Chondrocyte (in vitro differentiated cells): Measurements from ENCODE around the gene MINDY1. TPM values are rescaled to one million over a fixed set of nuclear protein-coding genes. Genes with fewer than 3 reads are reported as not detected.

Experiments
- DNase-seq: peaks from one replicate; pipeline ENCODE4 v3.0.0; 2021; ENCODE audit warnings: mixed read lengths, low spot score
- H3K27ac Mint-ChIP-seq: one replicate; pipeline ENCODE4 v1.8.0; 2021; ENCODE audit warnings: mild to moderate bottlenecking, moderate library complexity, mixed read lengths; ENCODE audit not compliant: unreplicated experiment
- H3K27me3 Mint-ChIP-seq: 2 replicates; pipeline ENCODE4 v1.8.0; 2021; ENCODE audit warnings: low read depth, mixed read lengths
- H3K36me3 Mint-ChIP-seq: 2 replicates; pipeline ENCODE4 v1.8.0; 2021; ENCODE audit warnings: low read depth, mixed read lengths
- H3K4me1 Mint-ChIP-seq: 2 replicates; pipeline ENCODE4 v1.8.0; 2021; ENCODE audit warnings: low read depth, mild to moderate bottlenecking, mixed read lengths
- H3K4me3 Mint-ChIP-seq: one replicate; pipeline ENCODE4 v1.8.0; 2021; ENCODE audit warnings: mild to moderate bottlenecking, moderate library complexity, mixed read lengths; ENCODE audit not compliant: unreplicated experiment
- H3K9me3 Mint-ChIP-seq: 2 replicates; pipeline ENCODE4 v1.8.0; 2021; ENCODE audit warnings: low read depth, mixed read lengths
- total RNA-seq: library from RNA; stranded (reverse); gene quantifications from 3 replicates; pipeline ENCODE4 v1.2.1, GENCODE V29; 2021
- TF ChIP-seq, protein P1 (sequence below): fragments of 200-600 bp; sonication (generic); IDR thresholded peaks from 2 replicates; pipeline ENCODE4 v1.5.0; 2021; ENCODE audit warnings: antibody characterized with exemption, mild to moderate bottlenecking, moderate library complexity

MINDY1 gene
- total RNA-seq, 1 donor from 2014 or later: 14.8 TPM

DNA sequence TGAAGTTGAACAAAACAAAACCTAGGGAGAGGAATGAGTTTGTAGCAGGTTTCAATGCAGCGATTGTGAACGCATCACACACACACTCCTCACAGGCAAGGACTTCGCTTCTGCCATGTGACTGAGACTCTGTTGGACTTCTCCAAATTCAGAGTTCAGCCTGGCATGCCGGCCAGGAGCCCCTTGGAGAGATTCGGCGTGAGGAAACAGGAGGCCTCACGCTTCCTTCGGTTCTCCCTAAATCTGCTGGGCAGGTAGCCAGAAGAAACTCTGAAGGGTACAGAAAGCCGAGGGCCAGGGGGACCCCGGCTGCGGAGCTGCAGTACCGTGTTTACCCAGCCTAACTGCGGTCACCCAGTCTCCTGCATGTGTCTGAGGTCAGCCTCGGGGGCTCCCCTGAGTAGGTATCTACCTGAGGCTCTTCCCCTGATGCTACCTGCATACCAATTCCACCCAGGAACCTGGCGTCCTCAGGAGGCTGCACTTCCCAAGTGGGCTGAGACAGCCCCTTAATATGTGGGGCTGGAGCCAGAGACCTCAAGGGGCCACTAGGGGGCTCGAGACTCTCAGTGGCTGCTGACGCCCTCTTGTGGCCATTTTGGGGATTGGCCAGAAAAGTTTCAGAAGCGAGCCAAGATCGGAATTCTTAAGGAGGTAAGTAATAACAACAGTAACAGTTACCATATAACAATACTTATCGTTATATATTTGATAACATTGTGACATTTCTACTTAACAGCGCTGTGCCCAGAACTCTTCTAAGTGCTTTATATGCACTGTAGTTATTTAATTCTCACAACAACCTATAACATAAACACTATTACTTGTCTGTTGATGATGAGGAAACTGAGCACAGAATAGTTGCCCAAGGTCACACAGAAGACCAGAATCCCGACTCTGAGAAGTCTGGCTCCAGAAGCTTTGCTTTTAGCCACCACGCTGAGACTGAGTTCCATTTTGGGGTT is 27.3 kb downstream of the MINDY1 start:
- Mint-ChIP-seq H3K27ac (no peak overlapping the region), H3K4me3 (no peak overlapping the region), H3K27me3 (no peaks in the 10 kb centered on the region), H3K36me3 (no peaks in the 10 kb centered on the region), H3K4me1 (peaks cover 39% of the 10 kb centered on the region), H3K9me3 (no peaks in the 10 kb centered on the region)
- DNase-seq: no peak
- TF ChIP-seq, protein P1, sequence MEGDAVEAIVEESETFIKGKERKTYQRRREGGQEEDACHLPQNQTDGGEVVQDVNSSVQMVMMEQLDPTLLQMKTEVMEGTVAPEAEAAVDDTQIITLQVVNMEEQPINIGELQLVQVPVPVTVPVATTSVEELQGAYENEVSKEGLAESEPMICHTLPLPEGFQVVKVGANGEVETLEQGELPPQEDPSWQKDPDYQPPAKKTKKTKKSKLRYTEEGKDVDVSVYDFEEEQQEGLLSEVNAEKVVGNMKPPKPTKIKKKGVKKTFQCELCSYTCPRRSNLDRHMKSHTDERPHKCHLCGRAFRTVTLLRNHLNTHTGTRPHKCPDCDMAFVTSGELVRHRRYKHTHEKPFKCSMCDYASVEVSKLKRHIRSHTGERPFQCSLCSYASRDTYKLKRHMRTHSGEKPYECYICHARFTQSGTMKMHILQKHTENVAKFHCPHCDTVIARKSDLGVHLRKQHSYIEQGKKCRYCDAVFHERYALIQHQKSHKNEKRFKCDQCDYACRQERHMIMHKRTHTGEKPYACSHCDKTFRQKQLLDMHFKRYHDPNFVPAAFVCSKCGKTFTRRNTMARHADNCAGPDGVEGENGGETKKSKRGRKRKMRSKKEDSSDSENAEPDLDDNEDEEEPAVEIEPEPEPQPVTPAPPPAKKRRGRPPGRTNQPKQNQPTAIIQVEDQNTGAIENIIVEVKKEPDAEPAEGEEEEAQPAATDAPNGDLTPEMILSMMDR: peak; percentile 100

GRCh38 chr1:150976879-150977694 is 29.6 kb downstream of the MINDY1 start:
- peak overlapping the region; percentile 47 for H3K4me3 Mint-ChIP-seq
- no peaks in the 10 kb centered on the region for H3K27me3 Mint-ChIP-seq
- peak overlapping the region; percentile 91 for H3K27ac Mint-ChIP-seq
- no peaks in the 10 kb centered on the region for H3K9me3 Mint-ChIP-seq
- peak; percentile 93 for DNase-seq
- TF ChIP-seq, protein P1: no peak
- H3K36me3 Mint-ChIP-seq: no peaks in the 10 kb centered on the region
- peaks cover 52% of the 10 kb centered on the region for H3K4me1 Mint-ChIP-seq

DNA sequence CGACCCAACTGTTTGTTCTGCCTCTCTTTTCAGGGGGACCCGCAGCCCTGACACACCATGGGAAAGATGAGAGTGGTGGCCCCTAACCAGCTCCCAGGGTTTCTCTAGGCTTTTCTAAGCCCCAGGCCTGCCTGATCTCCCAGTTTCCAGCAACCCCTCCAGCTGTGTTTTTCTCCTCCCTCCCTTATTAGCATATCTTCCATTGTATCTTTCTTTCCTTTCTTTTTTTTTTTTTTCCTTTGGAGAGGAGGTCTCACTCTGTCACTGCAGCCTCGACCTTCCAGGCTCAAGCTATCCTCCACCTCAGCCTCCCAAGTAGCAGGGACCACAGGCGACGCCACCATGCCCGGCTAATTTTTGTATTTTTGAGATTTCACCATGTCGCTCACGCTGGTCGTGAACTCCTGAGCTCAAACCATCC is 30.3 kb downstream of the MINDY1 start:
- H3K27ac Mint-ChIP-seq: peak overlapping the region; percentile 91
- H3K9me3 Mint-ChIP-seq: no peaks in the 10 kb centered on the region
- no peaks in the 10 kb centered on the region for H3K27me3 Mint-ChIP-seq
- TF ChIP-seq, protein P1: no peak
- H3K4me1 Mint-ChIP-seq: peaks cover 56% of the 10 kb centered on the region
- no peak overlapping the region for H3K4me3 Mint-ChIP-seq
- no peak for DNase-seq
- H3K36me3 Mint-ChIP-seq: no peaks in the 10 kb centered on the region

DNA sequence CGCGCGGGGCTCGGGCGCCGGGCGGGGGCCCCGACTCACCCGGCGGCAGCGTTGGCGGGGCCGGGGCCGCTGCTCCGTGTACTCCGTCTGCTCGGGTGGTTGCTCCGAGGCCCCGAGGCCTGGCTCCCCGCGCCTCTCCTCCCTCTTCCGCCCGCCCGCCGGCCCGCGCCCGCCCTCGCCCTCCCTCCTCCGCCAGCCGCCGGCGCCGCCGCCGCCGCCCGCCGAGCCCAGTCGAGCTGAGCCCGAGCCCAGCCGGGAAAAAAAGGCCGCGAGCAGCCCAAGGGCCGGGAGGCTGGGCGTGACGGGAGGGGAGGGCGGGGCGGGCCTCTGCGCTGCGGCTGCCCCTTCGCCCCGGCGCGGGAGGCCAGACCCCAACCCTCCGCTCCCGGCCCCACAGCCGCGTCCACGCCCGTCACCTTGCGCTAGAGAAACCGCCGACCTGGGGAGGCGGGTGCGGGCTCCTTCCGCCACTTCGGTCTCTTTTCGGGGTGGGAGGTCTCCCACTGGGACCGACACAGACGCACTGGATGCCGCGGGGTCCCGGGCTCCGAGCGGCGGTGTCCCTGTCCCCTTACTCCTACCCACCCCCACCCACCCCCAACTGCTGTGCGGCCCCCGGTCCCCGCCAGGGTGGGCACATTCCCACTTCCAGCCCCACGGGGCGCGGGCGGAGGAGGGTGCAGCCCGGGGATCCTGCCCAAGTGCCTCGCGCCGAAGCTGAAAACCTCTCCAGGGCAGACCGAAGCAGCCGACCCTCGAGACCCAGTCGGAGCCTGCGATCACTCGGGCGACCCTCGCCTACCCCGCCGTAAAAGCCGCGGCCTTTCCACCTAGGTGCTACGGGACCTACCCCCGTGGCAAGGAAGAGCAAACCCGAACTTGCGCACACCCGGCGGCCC is 31.9 kb downstream of the MINDY1 start, which contains the start of gene CERS2:
Gene CERS2 (minus strand): TSS at position 256 of the 899 bp plus-strand sequence. CDS start 5,745 bp downstream, outside the sequence.
- Mint-ChIP-seq H3K27me3 (no peaks in the 10 kb centered on the region), H3K4me3 (peak within 1 kb of the TSS; percentile 83), H3K9me3 (no peaks in the 10 kb centered on the region), H3K36me3 (no peaks in the 10 kb centered on the region), H3K27ac (peak within 1 kb of the TSS; percentile 93), H3K4me1 (peaks cover 65% of the 10 kb centered on the region)
- DNase-seq: no peak
- TF ChIP-seq, protein P1: no peak
